Measurements from ENCODE around the gene RERE. TPM values are rescaled to one million over a fixed set of nuclear protein-coding genes. Genes with fewer than 3 reads are reported as not detected.

Gene RERE
- polyA plus RNA-seq, 1 of the 3 experiments (the other 2 are of a cell fraction), result 8.1 TPM

- WGBS (ENCODE audit: low lambda C conversion rate), result 93% methylated on average over 6 of the region's 6 CpGs
- POLR2A ChIA-PET, result interaction anchor here (0.7 kb wide), 1 partner anchor 1982 kb away, joined by 3 read pairs; no protein-coding TSS in a partner anchor
- Histone ChIP-seq H3K4me1 (ENCODE audit: control insufficient read depth in 1 of 2, insufficient read depth in 2 of 2, low read depth in 1 of 2, low read length in 1 of 2) (peaks cover 16 to 27% of the 10 kb centered on the region in 2 experiments; a peak in 3 of 4 replicates), H3K27ac (ENCODE audit: low read depth in 2 of 2, low read length in 1 of 2) (peak overlapping the region in 1 of 2 experiments; percentile 98; a peak in 2 of 4 replicates), H2AFZ (ENCODE audit: low read depth) (no peak overlapping the region), H3K36me3 (replicated peaks in 1 of 2; ENCODE audit: control insufficient read depth in 1 of 2, insufficient read depth in 2 of 2, low read length in 1 of 2) (no peaks in the 10 kb centered on the region), H3K4me3 (ENCODE audit: low read depth in 2 of 2, low read length in 1 of 2) (no peak overlapping the region), H3K79me2 (ENCODE audit: insufficient read depth) (peaks cover 4% of the 10 kb centered on the region; the same call in 1 of the 2 replicates), H3K9me3 (no peaks in the 10 kb centered on the region), H3K9me2 (no peaks in the 10 kb centered on the region), H4K20me1 (ENCODE audit: insufficient read depth) (no peaks in the 10 kb centered on the region), H3K27me3 (ENCODE audit: insufficient read depth) (no peaks in the 10 kb centered on the region), H3K9ac (no peak overlapping the region), H3K4me2 (no peak overlapping the region), H3F3A (replicated peaks; ENCODE audit: insufficient read depth) (no peaks in the 10 kb centered on the region)
- no peak for DNase-seq
- TF ChIP-seq REST (IDR thresholded peaks at IDR 0.05; ENCODE audit: low read depth, low read length) (no peak), GATA2 (CRISPR knock-in tag; IDR thresholded peaks at IDR 0.05) (no peak), RAD21 (IDR thresholded peaks at IDR 0.05; ENCODE audit: low read length) (no peak), POLR2AphosphoS5 (IDR thresholded peaks at IDR 0.05; ENCODE audit: low read depth, low read length) (no peak), JUND (IDR thresholded peaks at IDR 0.05) (no peak), TEAD4 (IDR thresholded peaks at IDR 0.05; ENCODE audit: borderline replicate concordance, insufficient read depth) (no peak), RXRA (IDR thresholded peaks at IDR 0.05; ENCODE audit: borderline replicate concordance, low read depth) (no peak), SIN3A (IDR thresholded peaks at IDR 0.05; ENCODE audit: borderline replicate concordance, low read depth, low read length) (no peak), NRF1 (IDR thresholded peaks at IDR 0.05; ENCODE audit: low read depth, low read length) (no peak), TAF1 (IDR thresholded peaks at IDR 0.05; ENCODE audit: borderline replicate concordance, low read depth, low read length) (no peak)
- TF ChIP-seq, protein P1, sequence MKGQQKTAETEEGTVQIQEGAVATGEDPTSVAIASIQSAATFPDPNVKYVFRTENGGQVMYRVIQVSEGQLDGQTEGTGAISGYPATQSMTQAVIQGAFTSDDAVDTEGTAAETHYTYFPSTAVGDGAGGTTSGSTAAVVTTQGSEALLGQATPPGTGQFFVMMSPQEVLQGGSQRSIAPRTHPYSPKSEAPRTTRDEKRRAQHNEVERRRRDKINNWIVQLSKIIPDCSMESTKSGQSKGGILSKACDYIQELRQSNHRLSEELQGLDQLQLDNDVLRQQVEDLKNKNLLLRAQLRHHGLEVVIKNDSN (IDR thresholded peaks at IDR 0.05; ENCODE audit: borderline replicate concordance, low read depth), result no peak
- TF ChIP-seq, protein P2, sequence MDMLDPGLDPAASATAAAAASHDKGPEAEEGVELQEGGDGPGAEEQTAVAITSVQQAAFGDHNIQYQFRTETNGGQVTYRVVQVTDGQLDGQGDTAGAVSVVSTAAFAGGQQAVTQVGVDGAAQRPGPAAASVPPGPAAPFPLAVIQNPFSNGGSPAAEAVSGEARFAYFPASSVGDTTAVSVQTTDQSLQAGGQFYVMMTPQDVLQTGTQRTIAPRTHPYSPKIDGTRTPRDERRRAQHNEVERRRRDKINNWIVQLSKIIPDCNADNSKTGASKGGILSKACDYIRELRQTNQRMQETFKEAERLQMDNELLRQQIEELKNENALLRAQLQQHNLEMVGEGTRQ (IDR thresholded peaks at IDR 0.05; ENCODE audit: borderline replicate concordance, low read depth, low read length), result no peak
- CTCF ChIA-PET, result interaction anchor here (0.6 to 3.0 kb wide), 5 partner anchors 26 to 60 kb away, joined by 3 to 12 read pairs (median 3); no protein-coding TSS in a partner anchor
Observed at GRCh38 chr1:8752921-8753713, 64.3 kb downstream of the RERE start.

All from SK-N-SH (cell line).